ENCODE data around the gene FAM169A.

DNA sequence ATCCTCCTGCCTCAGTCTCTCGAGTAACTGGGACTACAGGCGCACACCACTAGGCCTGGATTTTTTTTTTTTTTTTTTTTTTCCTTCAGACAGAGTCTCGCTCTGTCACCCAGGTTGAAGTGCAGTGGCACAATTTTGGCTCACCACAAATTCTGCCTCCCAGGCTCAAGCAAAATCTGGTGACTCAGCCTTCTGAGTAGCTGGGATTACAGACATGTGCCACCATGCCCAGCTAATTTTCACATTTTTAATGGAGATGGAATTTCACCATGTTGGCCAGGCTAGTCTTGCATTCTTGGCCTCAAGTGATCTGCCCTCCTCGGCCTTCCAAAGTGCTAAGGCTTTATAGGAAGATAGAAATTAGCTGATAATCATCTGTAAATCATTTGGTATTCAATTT lies 55.3 kb downstream of the FAM169A start:
- TF ChIP-seq, protein P1, sequence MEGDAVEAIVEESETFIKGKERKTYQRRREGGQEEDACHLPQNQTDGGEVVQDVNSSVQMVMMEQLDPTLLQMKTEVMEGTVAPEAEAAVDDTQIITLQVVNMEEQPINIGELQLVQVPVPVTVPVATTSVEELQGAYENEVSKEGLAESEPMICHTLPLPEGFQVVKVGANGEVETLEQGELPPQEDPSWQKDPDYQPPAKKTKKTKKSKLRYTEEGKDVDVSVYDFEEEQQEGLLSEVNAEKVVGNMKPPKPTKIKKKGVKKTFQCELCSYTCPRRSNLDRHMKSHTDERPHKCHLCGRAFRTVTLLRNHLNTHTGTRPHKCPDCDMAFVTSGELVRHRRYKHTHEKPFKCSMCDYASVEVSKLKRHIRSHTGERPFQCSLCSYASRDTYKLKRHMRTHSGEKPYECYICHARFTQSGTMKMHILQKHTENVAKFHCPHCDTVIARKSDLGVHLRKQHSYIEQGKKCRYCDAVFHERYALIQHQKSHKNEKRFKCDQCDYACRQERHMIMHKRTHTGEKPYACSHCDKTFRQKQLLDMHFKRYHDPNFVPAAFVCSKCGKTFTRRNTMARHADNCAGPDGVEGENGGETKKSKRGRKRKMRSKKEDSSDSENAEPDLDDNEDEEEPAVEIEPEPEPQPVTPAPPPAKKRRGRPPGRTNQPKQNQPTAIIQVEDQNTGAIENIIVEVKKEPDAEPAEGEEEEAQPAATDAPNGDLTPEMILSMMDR (IDR thresholded peaks at IDR 0.05), result no peak
- no peak for TF ChIP-seq POLR2A (IDR thresholded peaks at IDR 0.05)

Data from ovary (tissue), 3 donors.